K562 (cell line): ENCODE data around the gene CEBPB. TPM values are rescaled to one million over a fixed set of nuclear protein-coding genes. Genes with fewer than 3 reads are reported as not detected.

Source experiments
- ATF6 ChIP-seq: sonication (generic); formaldehyde crosslinking; IDR thresholded peaks from 2 replicates; pipeline ENCODE4 v1.4.0; 2020; ENCODE audit warnings: mild to moderate bottlenecking, missing genetic modification reagents
- BCLAF1 ChIP-seq, 2 experiments: fragments of 450-650 bp in 1 of 2; IDR thresholded peaks; 2 replicates each; pipeline ENCODE4 v1.6.1; 2011 to 2017; ENCODE audit warnings: low read depth in 2 of 2, antibody characterized with exemption in 1 of 2, borderline replicate concordance in 1 of 2, low read length in 1 of 2, mild to moderate bottlenecking in 1 of 2, mixed read lengths in 1 of 2; ENCODE audit not compliant: control insufficient read depth in 1 of 2
- EGR1 ChIP-seq: fragments of 450-650 bp; conservative IDR thresholded peaks from 2 replicates; pipeline ENCODE4 v1.6.1; 2017; ENCODE audit warnings: mild to moderate bottlenecking
- GABPB1 ChIP-seq: sonication (generic); formaldehyde crosslinking; IDR thresholded peaks from 2 replicates; pipeline ENCODE4 v1.8.0; 2022; ENCODE audit warnings: mild to moderate bottlenecking, missing genetic modification reagents
- HMGXB4 ChIP-seq: sonication (generic); formaldehyde crosslinking; IDR thresholded peaks from 2 replicates; pipeline ENCODE4 v1.8.1; 2023; ENCODE audit warnings: mild to moderate bottlenecking, missing genetic modification reagents
- KDM5B ChIP-seq: fragments of 200-600 bp; sonication (generic); IDR thresholded peaks from 2 replicates; pipeline ENCODE4 v1.6.1; 2012; ENCODE audit warnings: low read depth, mild to moderate bottlenecking, moderate library complexity, low read length, control low read depth, inconsistent platforms; ENCODE audit not compliant: insufficient replicate concordance
- PREB ChIP-seq: sonication (generic); formaldehyde crosslinking; IDR thresholded peaks from 2 replicates; pipeline ENCODE4 v1.8.1; 2023; ENCODE audit warnings: mild to moderate bottlenecking, missing genetic modification reagents
- RAD21 ChIP-seq, 2 experiments: fragments of 250-450 bp in 1 of 2; fragments of 450-650 bp in 1 of 2; sonication (Bioruptor Pico) in 1 of 2; formaldehyde crosslinking in 1 of 2; IDR thresholded peaks in 1 of 2; conservative IDR thresholded peaks in 1 of 2; 2 replicates each; pipeline versions ENCODE4 v1.4.0 to v1.8.0; 2020 to 2022; ENCODE audit warnings: mild to moderate bottlenecking in 2 of 2, moderate library complexity in 1 of 2
- TSC22D4 ChIP-seq: fragments of 450-650 bp; IDR thresholded peaks from 2 replicates; pipeline ENCODE4 v1.6.1; 2016; ENCODE audit warnings: missing genetic modification characterization, missing biosample characterization, control low read depth
- VEZF1 ChIP-seq: fragments of 200-800 bp; sonication (Bioruptor generic); IDR thresholded peaks from 2 replicates; pipeline ENCODE4 v1.6.1; 2017; ENCODE audit warnings: missing genetic modification characterization, missing compliant biosample characterization
- ZNF740 ChIP-seq, 3 experiments: fragments of 200-800 bp in 1 of 3; sonication (Bioruptor generic) in 1 of 3; sonication (generic) in 1 of 3; formaldehyde crosslinking in 1 of 3; IDR thresholded peaks; 2 replicates each; pipeline versions ENCODE4 v1.6.1 to v1.8.0; 2016 to 2022; ENCODE audit warnings: mild to moderate bottlenecking in 2 of 3, missing compliant biosample characterization in 2 of 3, missing genetic modification characterization in 2 of 3, missing genetic modification reagents in 1 of 3
- polyA plus RNA-seq, 8 experiments: library from polyadenylated mRNA; depleted of rRNA in 4 of 8; stranded (reverse) in 5 of 8; unstranded in 3 of 8; fragments of >200 nt; fragmentation: Nextera tagmentation in 2 of 8; fragmentation: Illumina TruSeq in 1 of 8; extraction: Ambion mirVana in 2 of 8; extraction: Trizol in 1 of 8; gene quantifications; 2 replicates each; pipeline versions ENCODE4 v1.2.1 to v1.2.3, GENCODE V29; 2011 to 2014; ENCODE audit warnings: inconsistent platforms in 1 of 8, missing spikeins in 1 of 8
- total RNA-seq, 7 experiments: library from RNA; depleted of rRNA in 6 of 7; stranded (reverse); fragments of >200 nt in 6 of 7; fragmentation: Illumina TruSeq in 2 of 7; extraction: Trizol in 2 of 7; gene quantifications; 2 replicates each; pipeline versions ENCODE4 v1.2.1 to v1.2.3, GENCODE V29; 2011 to 2021; ENCODE audit warnings: low replicate concordance in 1 of 7

The CEBPB gene
- total and polyA plus RNA-seq, 9 of the 15 experiments (the other 6 are each of a cell fraction or from before 2014, with no cell fraction given), result 1.2 to 72.6 (median 7.8) TPM

- 0 out of 2 replicates have a peak, but pooled peaks have one; percentile 7 for TF ChIP-seq HMGXB4 (CRISPR knock-in tag)
- TF ChIP-seq ZNF740 (CRISPR knock-in tag; IDR thresholded peaks at IDR 0.05), result peak; percentile 63; the same call in 1 of the 2 replicates
- TF ChIP-seq ZNF740 (tag; IDR thresholded peaks at IDR 0.05), result peak in 1 of 2 experiments; percentile 61; a peak in 2 of 4 replicates
- TF ChIP-seq EGR1, result 0 out of 2 replicates have a peak, but pooled peaks have one; percentile 6
- TF ChIP-seq RAD21 (CRISPR knock-in tag; conservative IDR thresholded peaks at IDR 0.05 in 1 of 2, IDR thresholded peaks at IDR 0.05 in 1 of 2), result peak in 1 of 2 experiments; percentile 30; a peak in 1 of 4 replicates
- TF ChIP-seq BCLAF1 (IDR thresholded peaks at IDR 0.05; ENCODE audit: borderline replicate concordance in 1 of 2, control insufficient read depth in 1 of 2, low read depth in 2 of 2, low read length in 1 of 2), result no peak
- TF ChIP-seq KDM5B, result peak; percentile 31
- 0 out of 2 replicates have a peak, but pooled peaks have one; percentile 19 for TF ChIP-seq GABPB1 (CRISPR knock-in tag)
- 0 out of 2 replicates have a peak, but pooled peaks have one; percentile 18 for TF ChIP-seq VEZF1 (CRISPR knock-in tag)
- TF ChIP-seq PREB (CRISPR knock-in tag), result peak; percentile 67; the same call in 1 of the 2 replicates
- no peak for TF ChIP-seq ATF6 (CRISPR knock-in tag)
- no peak for TF ChIP-seq TSC22D4 (tag)
Measured at GRCh38 chr20:50152394-50153152, 38.1 kb upstream of the CEBPB start (continued).
